Epidermal melanocyte (primary cell): ENCODE data around the gene PLAA.
A peak's percentile ranks its signal among the peaks of the same experiment; 100 is the strongest.
"Not testable (repeated sequence)": the region's sequence is repeated elsewhere in the genome, so short reads cannot be mapped to it uniquely, and the experiment has no call there.

Experiments
- DNase-seq: peaks from one replicate; pipeline ENCODE4 v3.0.0; 2011; ENCODE audit warnings: low spot score; ENCODE audit not compliant: insufficient read length

PLAA gene

GRCh38 chr9:26935847-26936246, 11.2 kb downstream of the PLAA start:
- DNase-seq, result no peak

DNA sequence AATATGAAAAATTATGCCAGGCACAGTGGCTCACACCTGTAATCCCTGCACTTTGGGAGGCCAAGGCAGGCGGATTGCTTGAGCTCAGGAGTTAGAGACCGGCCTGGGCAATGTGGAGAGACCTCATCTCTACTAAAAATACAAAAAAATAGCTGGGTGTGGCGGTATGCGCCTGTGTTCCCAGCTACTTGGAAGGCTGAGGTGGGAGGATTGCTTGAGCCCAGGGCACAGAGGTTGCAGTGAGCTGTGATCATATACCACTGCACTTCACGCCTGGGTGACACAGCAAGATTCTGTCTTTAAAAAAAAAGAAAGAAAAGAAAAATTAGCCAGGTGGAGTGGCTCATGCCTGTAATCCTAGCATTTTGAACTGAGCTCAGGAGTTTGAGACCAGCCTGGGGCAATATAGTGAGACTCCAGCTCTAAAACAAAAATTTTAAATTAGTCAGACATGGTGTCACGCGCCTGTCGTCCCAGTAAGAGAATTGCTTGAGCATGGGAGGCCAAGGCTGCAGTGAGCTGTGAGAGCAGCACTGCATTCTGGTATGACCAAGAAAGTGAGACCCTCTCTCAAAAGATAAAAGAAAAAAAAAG, 18.0 kb downstream of the PLAA start:
- DNase-seq, result no peak

DNA sequence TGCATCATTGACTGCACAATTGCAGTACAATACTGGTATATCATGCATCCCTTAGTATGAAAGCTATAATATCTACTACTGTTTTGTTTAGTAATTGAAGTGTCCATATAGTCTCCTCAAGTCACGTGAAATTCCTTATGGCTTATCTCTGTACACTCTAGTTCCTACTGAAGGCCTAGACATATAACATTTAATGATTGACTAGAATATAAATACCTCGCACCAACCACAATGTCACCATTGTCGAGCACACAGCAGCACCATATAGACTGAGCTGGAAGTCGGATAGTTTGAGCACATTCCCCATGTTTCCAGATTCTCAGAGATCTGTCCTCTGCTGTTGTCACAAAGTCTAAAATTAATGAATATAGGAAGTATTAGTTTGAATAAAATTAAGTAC, 21.4 kb downstream of the PLAA start:
- no peak for DNase-seq

DNA sequence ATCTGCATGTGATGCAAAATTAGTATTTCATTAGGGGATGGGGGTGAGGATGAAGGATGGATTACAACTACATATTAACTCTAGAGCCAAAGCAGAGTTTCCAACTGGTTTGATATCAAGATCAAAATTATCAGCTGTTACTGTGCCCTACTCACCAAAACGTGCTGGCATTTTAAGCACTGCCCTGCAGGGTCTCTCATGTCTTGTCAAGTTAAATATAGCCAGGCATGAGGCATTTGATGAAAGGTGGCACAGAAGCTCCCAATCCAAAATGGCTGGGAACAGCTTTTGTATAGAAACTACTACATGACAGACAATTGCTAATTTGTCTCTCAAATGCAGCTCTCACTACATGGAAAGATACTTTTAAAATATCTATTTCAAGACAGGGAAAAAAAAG, 27.3 kb downstream of the PLAA start:
- DNase-seq, result no peak

DNA sequence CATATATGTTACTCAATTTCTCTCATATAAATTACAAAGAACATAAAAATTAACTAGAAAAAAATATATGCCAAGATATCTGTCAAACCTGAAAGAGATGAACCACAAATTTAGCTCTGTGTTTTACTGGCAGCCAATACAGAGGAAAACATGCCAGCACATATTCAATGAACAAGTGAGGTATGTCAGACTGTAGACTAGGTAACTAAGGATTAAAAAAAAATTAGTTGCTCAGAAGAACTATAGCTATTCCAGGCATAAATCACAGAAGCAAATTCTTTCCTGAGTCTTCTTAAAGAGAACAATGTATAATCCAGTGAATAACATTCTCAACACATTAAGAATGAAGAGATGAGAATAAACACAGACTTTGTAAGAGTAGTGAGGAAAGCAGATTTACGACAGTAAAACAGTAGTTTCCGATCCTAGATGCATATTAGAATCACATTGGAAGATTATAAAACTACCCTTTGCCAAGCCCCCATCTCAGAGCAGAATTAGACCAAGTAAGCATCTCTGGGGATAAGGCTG, 33.8 kb downstream of the PLAA start:
- DNase-seq, result no peak

DNA sequence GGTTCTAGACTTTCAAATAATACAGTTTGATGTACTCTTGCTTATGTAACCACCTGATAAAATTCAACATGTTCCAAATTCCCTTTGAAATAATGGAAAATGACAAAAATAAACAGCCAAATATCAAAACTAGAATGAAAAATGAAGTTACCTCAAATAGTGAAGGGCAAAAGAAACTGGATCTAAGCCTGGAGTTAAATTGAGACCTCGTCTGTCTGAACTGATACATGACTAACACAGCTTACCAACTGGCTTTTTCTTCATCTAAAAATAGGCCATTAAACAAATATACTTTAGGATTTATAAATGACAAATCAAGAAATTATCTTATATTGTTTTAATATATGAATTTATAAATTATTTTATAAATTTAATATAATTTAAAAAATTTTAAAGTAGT, 42.4 kb downstream of the PLAA start:
- no peak for DNase-seq

DNA sequence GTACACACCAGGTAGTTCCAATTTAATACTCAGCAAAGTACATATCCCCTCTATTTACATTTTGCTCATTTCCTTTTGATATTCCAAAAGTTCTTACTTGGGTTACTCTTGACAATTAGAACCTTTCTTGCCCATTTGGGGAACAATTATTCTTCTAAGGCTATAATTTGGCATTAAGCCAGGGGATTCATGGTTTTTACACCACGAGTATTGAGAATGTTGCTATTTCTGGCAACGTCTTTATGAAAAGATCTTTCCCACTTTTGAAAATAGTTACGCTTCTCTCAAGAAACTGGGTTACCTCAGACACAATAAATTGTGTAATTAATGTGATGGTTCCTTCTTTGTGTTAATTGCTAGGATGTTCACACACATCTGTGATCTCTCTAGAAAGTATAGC, 43.0 kb downstream of the PLAA start:
- no peak for DNase-seq

GRCh38 chr9:26893030-26893676, 53.9 kb downstream of the PLAA start:
- no peak for DNase-seq

DNA sequence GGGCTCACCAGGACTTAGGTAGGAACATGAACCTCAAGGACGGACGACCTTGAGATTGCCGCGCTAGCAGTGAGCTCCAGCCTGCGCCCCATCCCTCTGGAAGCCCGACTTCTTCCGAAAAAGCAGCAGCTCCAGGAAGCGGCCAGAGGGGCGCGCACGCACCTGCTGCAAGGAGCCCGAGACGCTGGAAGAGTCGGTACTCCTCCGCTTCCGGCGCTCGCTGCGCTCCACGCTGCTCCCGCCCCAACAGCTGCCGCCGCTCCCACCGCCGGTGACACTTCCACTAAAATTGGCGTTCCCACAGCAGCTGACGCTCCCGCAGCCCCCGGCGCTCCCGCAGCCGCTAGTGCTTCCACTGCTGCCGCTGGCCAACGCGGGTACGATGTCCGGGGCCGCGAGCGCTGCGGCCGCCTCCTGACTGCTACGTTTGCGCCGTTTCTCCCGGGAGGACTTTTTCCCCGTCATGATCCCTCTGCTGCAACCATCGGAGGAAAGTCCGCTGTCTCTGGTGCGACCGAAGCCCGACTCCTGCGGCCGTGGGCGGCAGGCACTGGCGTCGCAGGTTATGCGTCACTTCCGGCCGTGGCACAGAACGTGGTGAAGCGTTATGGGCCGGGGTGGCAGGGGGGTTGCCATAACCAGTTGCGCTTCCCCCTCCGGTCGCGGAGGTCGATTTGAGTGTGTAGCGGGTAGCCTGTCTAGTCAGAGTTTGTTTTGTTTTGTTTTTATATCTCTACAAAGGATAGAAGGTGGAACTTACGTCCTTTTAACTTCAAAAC, 54.6 kb downstream of the PLAA start, which contains the start of gene CAAP1:
CAAP1 (minus strand) TSS at position 552 of the 779 bp plus-strand sequence; CDS start at position 465, 87 bp downstream.
- peak; percentile 77 for DNase-seq

DNA sequence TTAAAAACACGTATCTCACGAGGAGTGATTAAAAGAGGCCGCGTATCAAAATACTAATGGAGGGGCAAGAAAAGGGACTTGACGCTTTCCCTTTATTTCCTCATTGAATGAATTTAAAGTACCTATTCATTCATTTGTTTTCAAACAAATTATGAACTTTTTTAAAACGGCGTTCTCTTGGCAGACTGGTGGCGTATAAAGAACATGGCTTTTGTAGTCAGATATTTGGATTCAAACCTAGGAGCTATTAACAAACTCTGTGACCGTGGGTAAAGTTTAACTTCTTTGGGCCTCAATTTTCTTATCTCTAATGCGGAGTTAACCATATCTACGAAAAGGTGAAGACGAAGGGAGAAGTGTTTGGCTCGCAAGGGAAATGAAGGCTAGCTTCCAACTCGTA, 55.3 kb downstream of the PLAA start:
- no peak for DNase-seq

GRCh38 chr9:26888271-26888670, 58.8 kb downstream of the PLAA start:
- no peak for DNase-seq

- no peak for DNase-seq
These were observed 64.9 kb downstream of the PLAA start for GRCh38 chr9:26882154-26882553.

DNA sequence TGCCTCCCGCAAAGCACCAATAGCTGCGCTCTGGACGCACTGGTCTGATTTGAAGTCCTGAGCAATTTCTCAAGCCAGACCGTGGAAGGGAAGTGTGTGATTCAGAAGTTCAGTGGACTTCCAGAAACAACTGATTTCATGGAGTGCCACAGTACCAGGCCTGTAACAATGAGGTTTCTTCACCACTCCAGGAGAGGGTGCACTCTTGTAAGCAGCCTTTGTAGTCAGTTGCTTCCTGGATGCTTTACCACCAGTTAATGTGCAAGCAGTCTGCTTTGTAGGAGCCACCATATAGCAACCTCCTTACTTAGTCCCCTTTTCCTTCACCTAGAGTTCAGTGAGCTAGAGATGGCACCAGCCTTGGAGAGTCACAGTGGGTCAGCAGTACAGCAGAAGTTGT, 66.8 kb downstream of the PLAA start:
- DNase-seq, result no peak

- DNase-seq, result not testable (repeated sequence)
These were observed 71.9 kb downstream of the PLAA start for GRCh38 chr9:26875155-26875554.

GRCh38 chr9:26870292-26870691, 76.8 kb downstream of the PLAA start:
- no peak for DNase-seq

DNA sequence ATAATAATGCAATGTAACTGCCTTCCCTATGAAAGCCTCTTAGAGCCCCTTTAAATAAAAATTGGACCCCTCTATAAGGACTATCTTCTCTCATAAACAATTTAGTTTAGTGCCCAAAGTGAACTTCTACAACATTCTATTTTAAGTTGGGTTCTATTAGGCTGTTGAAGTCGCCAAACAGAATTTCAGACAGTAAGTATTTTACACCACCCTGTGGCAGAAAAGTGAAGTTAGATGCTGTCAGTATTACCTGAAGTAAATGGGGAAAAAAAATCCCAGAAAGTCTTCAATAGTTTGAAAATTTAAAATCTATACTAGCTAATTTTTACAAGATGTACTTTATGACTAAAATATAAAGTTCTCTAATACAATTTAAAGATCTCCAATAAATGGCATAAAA, 84.0 kb downstream of the PLAA start:
- DNase-seq, result no peak

GRCh38 chr9:26856413-26857032, 90.5 kb downstream of the PLAA start:
- DNase-seq, result no peak
